Activated naive CD8-positive, alpha-beta T cell (primary cell): ENCODE data around the gene NSD1.

Experiments
- H3K27ac Mint-ChIP-seq: one replicate; pipeline ENCODE4 v1.8.0; 2021; ENCODE audit warnings: mixed read lengths
- H3K27me3 Mint-ChIP-seq: one replicate; pipeline ENCODE4 v1.8.0; 2021; ENCODE audit warnings: mixed read lengths
- H3K36me3 Mint-ChIP-seq: one replicate; pipeline ENCODE4 v1.8.0; 2021; ENCODE audit warnings: mixed read lengths
- H3K4me1 Mint-ChIP-seq: one replicate; pipeline ENCODE4 v1.8.0; 2021; ENCODE audit warnings: low read depth, mixed read lengths
- H3K4me3 Mint-ChIP-seq: one replicate; pipeline ENCODE4 v1.8.0; 2021; ENCODE audit warnings: mild to moderate bottlenecking, mixed read lengths
- H3K9me3 Mint-ChIP-seq: one replicate; pipeline ENCODE4 v1.8.0; 2021; ENCODE audit warnings: low read depth, mixed read lengths

The NSD1 gene

GRCh38 chr5:177109810-177110209, 23.8 kb upstream of the NSD1 start:
- no peak overlapping the region for H3K4me3 Mint-ChIP-seq
- H3K27ac Mint-ChIP-seq = no peak overlapping the region

GRCh38 chr5:177111720-177112394, 21.7 kb upstream of the NSD1 start:
- H3K9me3 Mint-ChIP-seq = no peaks in the 10 kb centered on the region
- peaks cover 14% of the 10 kb centered on the region for H3K4me1 Mint-ChIP-seq
- H3K27me3 Mint-ChIP-seq = no peaks in the 10 kb centered on the region
- H3K4me3 Mint-ChIP-seq = no peak overlapping the region
- no peak overlapping the region for H3K27ac Mint-ChIP-seq
- no peaks in the 10 kb centered on the region for H3K36me3 Mint-ChIP-seq

More at GRCh38 chr5:177109810-177110209, 23.8 kb upstream of the NSD1 start:
- Mint-ChIP-seq H3K9me3 (no peaks in the 10 kb centered on the region), H3K36me3 (no peaks in the 10 kb centered on the region), H3K4me1 (peaks cover 5% of the 10 kb centered on the region), H3K27me3 (no peaks in the 10 kb centered on the region)

GRCh38 chr5:177112589-177113220, 20.9 kb upstream of the NSD1 start:
- Mint-ChIP-seq H3K27me3 (no peaks in the 10 kb centered on the region), H3K4me1 (peaks cover 17% of the 10 kb centered on the region), H3K36me3 (no peaks in the 10 kb centered on the region), H3K4me3 (no peak overlapping the region), H3K9me3 (no peaks in the 10 kb centered on the region), H3K27ac (no peak overlapping the region)

GRCh38 chr5:177113566-177114424, 19.8 kb upstream of the NSD1 start:
- no peaks in the 10 kb centered on the region for H3K9me3 Mint-ChIP-seq
- no peak overlapping the region for H3K4me3 Mint-ChIP-seq
- H3K27ac Mint-ChIP-seq = no peak overlapping the region
- H3K27me3 Mint-ChIP-seq = no peaks in the 10 kb centered on the region
- peaks cover 17% of the 10 kb centered on the region for H3K4me1 Mint-ChIP-seq
- no peaks in the 10 kb centered on the region for H3K36me3 Mint-ChIP-seq

- Mint-ChIP-seq H3K27ac (peak overlapping the region; percentile 74), H3K4me3 (peak overlapping the region; percentile 49), H3K4me1 (peaks cover 17% of the 10 kb centered on the region), H3K36me3 (no peaks in the 10 kb centered on the region), H3K27me3 (no peaks in the 10 kb centered on the region), H3K9me3 (no peaks in the 10 kb centered on the region)
These were observed 16.8 kb upstream of the NSD1 start for GRCh38 chr5:177116631-177117373.

- H3K27me3 Mint-ChIP-seq = no peaks in the 10 kb centered on the region
- H3K4me3 Mint-ChIP-seq = no peak overlapping the region
- H3K36me3 Mint-ChIP-seq = no peaks in the 10 kb centered on the region
- peaks cover 15% of the 10 kb centered on the region for H3K4me1 Mint-ChIP-seq
- H3K27ac Mint-ChIP-seq = peak overlapping the region; percentile 74
- H3K9me3 Mint-ChIP-seq = no peaks in the 10 kb centered on the region
These were observed 16.0 kb upstream of the NSD1 start for GRCh38 chr5:177117441-177118045.

GRCh38 chr5:177122566-177122965, 11.0 kb upstream of the NSD1 start:
- Mint-ChIP-seq H3K4me3 (no peak overlapping the region), H3K27ac (no peak overlapping the region), H3K4me1 (peaks cover 1% of the 10 kb centered on the region), H3K36me3 (no peaks in the 10 kb centered on the region), H3K27me3 (no peaks in the 10 kb centered on the region), H3K9me3 (no peaks in the 10 kb centered on the region)

GRCh38 chr5:177123789-177124485, 9.6 kb upstream of the NSD1 start:
- Mint-ChIP-seq H3K4me3 (no peak overlapping the region), H3K27ac (no peak overlapping the region), H3K27me3 (no peaks in the 10 kb centered on the region)

GRCh38 chr5:177124486-177124991, 9.0 kb upstream of the NSD1 start:
- H3K36me3 Mint-ChIP-seq = no peaks in the 10 kb centered on the region
- no peaks in the 10 kb centered on the region for H3K9me3 Mint-ChIP-seq
- H3K27ac Mint-ChIP-seq = no peak overlapping the region
- no peaks in the 10 kb centered on the region for H3K27me3 Mint-ChIP-seq
- H3K4me3 Mint-ChIP-seq = no peak overlapping the region
- peaks cover 17% of the 10 kb centered on the region for H3K4me1 Mint-ChIP-seq

More at GRCh38 chr5:177123789-177124485, 9.6 kb upstream of the NSD1 start:
- Mint-ChIP-seq H3K36me3 (no peaks in the 10 kb centered on the region), H3K4me1 (peaks cover 11% of the 10 kb centered on the region), H3K9me3 (no peaks in the 10 kb centered on the region)

- no peaks in the 10 kb centered on the region for H3K9me3 Mint-ChIP-seq
- H3K36me3 Mint-ChIP-seq = no peaks in the 10 kb centered on the region
- no peaks in the 10 kb centered on the region for H3K27me3 Mint-ChIP-seq
- H3K4me1 Mint-ChIP-seq = peaks cover 29% of the 10 kb centered on the region
- H3K27ac Mint-ChIP-seq = no peak overlapping the region
- H3K4me3 Mint-ChIP-seq = no peak overlapping the region
These were observed 6.8 kb upstream of the NSD1 start for GRCh38 chr5:177126771-177127170.

GRCh38 chr5:177128551-177128981, 5.0 kb upstream of the NSD1 start:
- H3K9me3 Mint-ChIP-seq = no peaks in the 10 kb centered on the region
- peaks cover 29% of the 10 kb centered on the region for H3K4me1 Mint-ChIP-seq
- H3K36me3 Mint-ChIP-seq = no peaks in the 10 kb centered on the region
- H3K4me3 Mint-ChIP-seq = no peak overlapping the region
- H3K27ac Mint-ChIP-seq = no peak overlapping the region
- no peaks in the 10 kb centered on the region for H3K27me3 Mint-ChIP-seq

- H3K27ac Mint-ChIP-seq = peak overlapping the region; percentile 17
These were observed 3.2 kb upstream of the NSD1 start for GRCh38 chr5:177130211-177131018.

GRCh38 chr5:177131019-177131320, 2.6 kb upstream of the NSD1 start:
- Mint-ChIP-seq H3K27me3 (no peaks in the 10 kb centered on the region), H3K4me1 (peaks cover 42% of the 10 kb centered on the region), H3K36me3 (peaks cover 6% of the 10 kb centered on the region), H3K4me3 (no peak overlapping the region), H3K27ac (no peak overlapping the region), H3K9me3 (no peaks in the 10 kb centered on the region)

More at GRCh38 chr5:177130211-177131018, 3.2 kb upstream of the NSD1 start:
- Mint-ChIP-seq H3K4me3 (no peak overlapping the region), H3K9me3 (no peaks in the 10 kb centered on the region), H3K4me1 (peaks cover 37% of the 10 kb centered on the region), H3K36me3 (peaks cover 1% of the 10 kb centered on the region), H3K27me3 (no peaks in the 10 kb centered on the region)
